ENCODE results near the gene UBA1. TPM values are rescaled to one million over a fixed set of nuclear protein-coding genes. Genes with fewer than 3 reads are reported as not detected.

Gene UBA1
- total and polyA plus RNA-seq, 12 donors = 90.9 to 157 (median 124) TPM

- Histone ChIP-seq H3K36me3 (peaks cover 0 to 47% (median 0%) of the 10 kb centered on the region in 9 donors), H3K4me3 (no peak overlapping the region), H3K9me3 (no peaks in the 10 kb centered on the region), H3K4me1 (peaks cover 0 to 17% (median 3%) of the 10 kb centered on the region in 9 donors), H3K27me3 (peaks cover 0 to 71% (median 0%) of the 10 kb centered on the region in 7 donors), H3K27ac (no peak overlapping the region)
- 93 to 94% methylated on average over 8 of the region's 8 CpGs for WGBS, 2 donors
- DNase-seq (no peak), ATAC-seq (no peak)
- intact Hi-C loops (cut with DNase I) = loop anchor here in 2 of 10 donors (10.0 kb wide), 4 partner anchors 146 to 1336 kb away; partner anchors contain the start of genes ELK1 (in 1 of the 2), RBM3 (in 1 of the 2), UXT (in 1 of the 2) and ZNF41 (in 1 of the 2)
- no peak for TF ChIP-seq CTCF (IDR thresholded peaks at IDR 0.05)
Observed at GRCh38 chrX:47239199-47239598, 45.6 kb downstream of the UBA1 start.

- Histone ChIP-seq H3K4me3 (no peak overlapping the region), H3K27me3 (peaks cover 0 to 72% (median 0%) of the 10 kb centered on the region in 7 donors), H3K27ac (no peak overlapping the region), H3K36me3 (peaks cover 0 to 55% (median 0%) of the 10 kb centered on the region in 9 donors), H3K4me1 (peaks cover 0 to 12% (median under 1%) of the 10 kb centered on the region in 9 donors), H3K9me3 (no peaks in the 10 kb centered on the region)
- WGBS, 2 donors = 97 to 99% methylated on average over 12 of the region's 12 CpGs
- no peak for TF ChIP-seq CTCF (IDR thresholded peaks at IDR 0.05)
- DNase-seq (no peak), ATAC-seq (no peak)
- intact Hi-C loops (cut with DNase I) = loop anchor here in 2 of 10 donors (10.0 kb wide), 4 partner anchors 145 to 1335 kb away; partner anchors contain the start of genes ELK1 (in 1 of the 2), RBM3 (in 1 of the 2), UXT (in 1 of the 2) and ZNF41 (in 1 of the 2)
Observed at GRCh38 chrX:47239898-47240545, 46.4 kb downstream of the UBA1 start.

- no peaks in the 10 kb centered on the region for H3K9me3 ChIP-seq
- 87 to 93% methylated on average over 6 to 7 of the region's 7 CpGs for WGBS, 2 donors
- ATAC-seq (no peak), DNase-seq (no peak)
- no peak for TF ChIP-seq CTCF (IDR thresholded peaks at IDR 0.05)
- intact Hi-C loops (cut with DNase I) = no loop called here
- H3K4me1 ChIP-seq = peaks cover 0 to 9% (median 0%) of the 10 kb centered on the region in 9 donors
- no peak overlapping the region for H3K27ac ChIP-seq
- no peak overlapping the region for H3K4me3 ChIP-seq
- H3K36me3 ChIP-seq = peaks cover 0 to 61% (median 0%) of the 10 kb centered on the region in 9 donors
- H3K27me3 ChIP-seq = peaks cover 0 to 72% (median 0%) of the 10 kb centered on the region in 7 donors
Observed at GRCh38 chrX:47240619-47241018, 47.0 kb downstream of the UBA1 start.

GRCh38 chrX:47241201-47242011, 47.8 kb downstream of the UBA1 start:
- H3K27ac ChIP-seq = no peak overlapping the region
- no peaks in the 10 kb centered on the region for H3K9me3 ChIP-seq
- H3K4me3 ChIP-seq = no peak overlapping the region
- peaks cover 0 to 69% (median 0%) of the 10 kb centered on the region in 9 donors for H3K36me3 ChIP-seq
- ATAC-seq = no peak
- peaks cover 0 to 72% (median 0%) of the 10 kb centered on the region in 7 donors for H3K27me3 ChIP-seq
- no peak for TF ChIP-seq CTCF (IDR thresholded peaks at IDR 0.05)
- no peak for DNase-seq
- H3K4me1 ChIP-seq = peaks cover 0 to 9% (median 0%) of the 10 kb centered on the region in 9 donors
- WGBS, 2 donors = 95 to 96% methylated on average over 18 of the region's 18 CpGs
- intact Hi-C loops (cut with DNase I) = no loop called here

All from heart right ventricle (tissue), 16 donors.